ENCODE data around the gene DBH.
"Not testable (repeated sequence)": the region's sequence is repeated elsewhere in the genome, so short reads cannot be mapped to it uniquely, and the experiment has no call there.

Gene DBH

GRCh38 chr9:133622555-133622954 lies 13.6 kb upstream of the DBH start:
- no peak for DNase-seq (ENCODE audit: low read depth in 2 of 2)

- DNase-seq (ENCODE audit: low read depth in 2 of 2): not testable (repeated sequence)
These were observed 10.2 kb upstream of the DBH start for GRCh38 chr9:133626008-133626407.

DNA sequence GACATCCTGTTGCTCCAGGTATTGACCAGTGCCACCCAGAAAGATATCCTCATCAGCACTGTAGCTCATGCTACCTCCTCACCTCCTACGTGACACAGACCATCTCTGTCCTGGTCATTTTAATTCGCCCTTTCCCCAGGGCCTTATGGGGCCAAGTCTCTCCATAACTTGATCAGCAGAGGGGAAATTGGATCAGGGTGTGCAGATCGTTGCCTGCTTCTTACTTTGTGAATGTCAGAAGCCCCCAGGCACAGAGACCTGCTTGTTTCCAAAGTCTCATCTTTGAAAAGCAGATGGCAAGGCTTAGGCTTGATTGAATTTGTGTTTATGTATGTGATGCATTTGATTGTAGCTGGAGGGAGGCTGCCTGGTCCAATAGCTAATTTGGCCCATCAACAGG lies 8.8 kb upstream of the DBH start:
- DNase-seq (ENCODE audit: low read depth in 2 of 2): no peak

- DNase-seq (ENCODE audit: low read depth in 2 of 2): no peak
These were observed 7.4 kb upstream of the DBH start for GRCh38 chr9:133628766-133629165.

DNA sequence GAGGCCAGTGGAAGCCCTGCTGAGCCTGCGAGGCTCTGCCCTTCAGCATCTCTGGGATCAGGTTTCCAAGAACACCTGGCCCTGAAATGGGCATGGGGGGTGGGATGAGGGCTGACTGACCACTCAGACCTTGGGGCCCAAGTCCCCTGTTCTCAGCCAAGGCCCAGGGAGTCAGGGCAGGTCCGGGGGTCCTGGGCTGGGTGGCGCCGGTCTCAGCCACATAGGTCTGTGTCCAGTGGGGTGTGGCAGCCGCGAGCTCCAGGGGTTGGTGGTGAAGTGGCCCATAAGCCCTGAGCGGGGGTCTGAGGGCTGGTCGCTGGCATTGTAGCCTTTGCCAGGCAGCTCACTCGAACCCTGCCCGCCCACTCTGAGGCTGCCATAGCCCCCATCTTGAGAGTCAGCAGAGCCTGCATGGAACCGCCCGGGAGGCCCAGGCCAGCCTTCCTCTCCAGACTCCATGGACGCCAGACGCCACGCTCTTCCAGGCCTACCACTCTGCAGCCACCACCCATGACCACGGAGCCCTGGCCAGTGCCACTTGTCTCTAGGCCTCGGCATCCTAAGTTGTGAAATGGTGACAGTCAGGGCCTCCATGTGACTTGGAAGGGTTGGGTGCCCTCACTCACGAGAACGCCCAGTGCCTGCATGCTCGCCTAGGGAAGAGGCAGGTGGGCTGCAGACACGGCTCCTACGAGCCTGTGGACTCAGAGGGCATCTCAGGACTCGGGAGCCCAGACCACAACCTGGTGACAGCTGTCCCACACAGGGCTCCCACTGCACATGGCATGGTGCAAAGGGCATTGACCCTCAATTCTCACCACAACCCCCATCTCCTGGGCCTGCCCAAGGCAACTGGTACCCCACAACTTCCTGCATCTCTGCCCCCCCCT lies 6.7 kb upstream of the DBH start:
- no peak for DNase-seq (ENCODE audit: low read depth in 2 of 2)

- DNase-seq (ENCODE audit: low read depth in 2 of 2): no peak
These were observed 5.1 kb upstream of the DBH start for GRCh38 chr9:133631111-133631510.

DNA sequence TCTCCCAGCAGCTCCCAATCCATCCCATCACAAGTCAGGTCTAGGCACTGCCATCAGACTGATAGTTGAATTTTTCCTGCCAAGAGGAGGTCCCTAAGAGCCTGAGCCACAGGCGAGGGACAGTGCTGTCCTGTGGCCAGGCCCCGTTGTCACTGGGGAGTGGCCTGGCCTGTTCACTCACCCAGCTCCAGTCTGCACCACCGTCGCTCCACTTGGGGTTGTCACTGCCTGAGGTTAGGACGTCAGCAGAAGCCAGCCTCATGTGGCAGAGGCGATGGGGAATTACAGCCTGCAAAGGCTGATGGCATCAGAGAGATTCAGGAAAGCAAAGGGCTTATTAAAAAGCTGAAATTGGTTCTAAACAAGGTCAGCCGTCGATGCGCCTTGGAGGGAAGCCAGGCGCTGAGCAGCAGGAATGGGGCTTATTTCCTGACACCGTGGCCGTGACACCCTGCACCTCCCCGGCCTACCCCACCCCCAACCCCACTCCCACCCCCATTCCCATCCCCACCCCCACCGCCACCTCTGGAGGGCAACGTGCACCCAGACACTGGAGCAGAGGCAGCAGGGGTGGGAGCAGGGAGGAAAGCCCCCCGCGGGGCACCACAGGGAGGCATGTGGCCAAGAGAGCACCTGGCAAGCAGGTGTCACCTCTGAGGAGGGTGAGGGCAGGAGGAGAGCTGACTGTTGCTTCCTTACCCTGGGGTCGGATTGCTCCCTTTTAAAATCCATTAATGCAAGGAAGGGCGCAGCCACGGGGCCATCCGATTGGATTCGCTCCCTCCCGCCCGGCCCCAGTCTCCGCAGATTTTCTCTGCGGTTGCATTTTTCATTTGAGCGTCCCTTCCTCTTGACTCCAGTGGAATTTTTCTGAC lies 3.1 kb upstream of the DBH start:
- no peak for DNase-seq (ENCODE audit: low read depth in 2 of 2)

DNA sequence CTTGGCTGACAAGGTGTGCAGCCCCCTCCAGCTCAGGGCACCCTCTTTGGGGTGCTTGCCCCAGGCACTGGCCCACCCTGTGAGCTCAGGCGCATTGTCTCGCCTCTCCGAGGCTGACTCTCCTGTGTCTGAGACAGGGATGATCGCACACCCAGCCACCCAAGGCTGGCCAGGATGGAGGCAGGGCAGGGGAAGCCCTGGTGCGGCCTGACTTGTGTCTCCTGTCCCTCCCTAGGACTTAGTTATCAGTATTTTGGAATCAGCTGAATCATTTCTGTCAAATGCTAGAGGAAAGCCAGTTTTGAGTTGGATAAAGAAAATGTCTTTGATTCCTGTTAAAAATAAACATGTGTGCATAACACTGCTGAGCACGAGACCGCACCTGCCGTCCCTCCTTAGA lies 2.5 kb upstream of the DBH start:
- no peak for DNase-seq (ENCODE audit: low read depth in 2 of 2)

GRCh38 chr9:133634081-133634691 lies 2.0 kb upstream of the DBH start:
- DNase-seq (ENCODE audit: low read depth in 2 of 2): no peak

DNA sequence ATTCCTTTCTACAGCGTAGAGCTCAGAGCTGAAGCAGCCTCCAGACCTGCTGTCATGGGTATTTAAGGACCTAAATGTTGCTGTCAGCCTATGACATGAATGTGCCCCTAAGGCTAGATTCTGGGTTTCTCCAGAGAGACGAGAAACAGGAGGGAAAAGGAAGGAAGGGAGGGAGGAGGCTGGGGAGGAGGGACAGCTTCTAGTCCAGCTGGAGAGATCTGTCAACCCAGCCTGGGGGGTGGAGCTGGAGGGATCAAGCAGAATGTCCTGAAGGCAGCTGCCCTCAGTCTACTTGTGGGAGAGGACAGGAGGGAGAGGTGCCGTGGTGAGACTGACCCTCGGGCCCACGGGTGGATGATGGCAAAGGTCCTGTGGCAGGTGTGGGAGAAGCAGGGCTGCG lies 1.1 kb upstream of the DBH start:
- no peak for DNase-seq (ENCODE audit: low read depth in 2 of 2)

DNA sequence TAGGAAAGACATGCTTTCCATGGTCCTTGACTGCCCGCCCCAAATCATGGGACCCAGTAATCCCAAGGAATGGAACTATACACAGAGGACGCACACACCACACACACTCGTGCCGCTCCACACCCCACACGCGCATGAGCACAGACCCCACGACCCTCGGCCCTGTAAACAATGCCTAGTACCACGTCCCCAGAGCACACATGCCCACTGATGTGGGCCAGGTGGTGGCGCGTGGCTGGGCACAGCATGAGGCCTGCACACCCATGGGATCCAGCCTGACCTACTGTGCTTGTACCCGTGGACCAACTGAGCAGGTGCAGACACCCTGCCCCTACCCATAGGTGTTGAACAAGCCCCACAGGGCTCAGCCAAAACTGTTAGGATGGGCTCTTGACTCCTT lies 739 bp downstream of the DBH start:
- DNase-seq (ENCODE audit: low read depth in 2 of 2): no peak

GRCh38 chr9:133637451-133638055 lies 1.4 kb downstream of the DBH start:
- DNase-seq (ENCODE audit: low read depth in 2 of 2): no peak

DNA sequence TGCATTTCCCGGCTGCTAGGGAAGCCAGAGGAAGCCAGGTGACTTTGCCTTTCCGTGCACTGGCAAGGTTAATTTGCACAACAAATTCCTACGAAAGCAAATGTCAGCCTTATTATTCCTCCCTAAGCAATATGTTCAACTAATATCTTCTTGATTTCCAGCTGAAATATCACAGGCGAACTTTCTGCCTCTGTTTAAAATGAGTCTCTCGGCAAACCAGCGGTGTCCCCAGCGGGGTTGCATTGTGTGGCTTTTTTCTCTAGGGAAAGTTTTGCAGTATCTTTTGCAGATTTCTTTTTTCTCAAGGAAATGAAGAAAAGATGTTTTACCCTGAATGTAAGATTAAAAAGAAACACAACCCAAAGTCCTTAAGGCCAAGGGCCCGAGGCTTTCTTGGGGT lies 1.9 kb downstream of the DBH start:
- DNase-seq (ENCODE audit: low read depth in 2 of 2): no peak

DNA sequence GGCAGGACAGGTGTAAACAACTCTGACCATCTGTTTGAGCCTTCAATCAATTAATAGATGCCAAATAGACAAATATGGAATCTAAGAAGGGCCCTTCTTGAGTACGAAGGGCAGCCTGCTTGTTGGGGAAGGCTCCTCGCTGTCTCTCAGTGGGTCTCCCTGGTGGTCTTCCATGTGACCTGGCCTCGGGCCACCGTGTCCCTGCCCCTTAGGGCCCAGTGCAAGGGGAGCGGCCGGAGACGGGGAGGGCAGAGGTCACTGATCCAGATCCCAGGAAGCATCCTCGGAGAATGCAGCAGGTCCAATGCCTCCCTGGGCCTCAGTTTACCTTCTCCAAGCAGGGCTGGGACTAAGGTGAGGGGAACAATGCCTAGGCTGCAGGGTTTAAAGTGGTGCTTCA lies 2.5 kb downstream of the DBH start:
- no peak for DNase-seq (ENCODE audit: low read depth in 2 of 2)

GRCh38 chr9:133639613-133640012 lies 3.5 kb downstream of the DBH start:
- no peak for DNase-seq (ENCODE audit: low read depth in 2 of 2)

DNA sequence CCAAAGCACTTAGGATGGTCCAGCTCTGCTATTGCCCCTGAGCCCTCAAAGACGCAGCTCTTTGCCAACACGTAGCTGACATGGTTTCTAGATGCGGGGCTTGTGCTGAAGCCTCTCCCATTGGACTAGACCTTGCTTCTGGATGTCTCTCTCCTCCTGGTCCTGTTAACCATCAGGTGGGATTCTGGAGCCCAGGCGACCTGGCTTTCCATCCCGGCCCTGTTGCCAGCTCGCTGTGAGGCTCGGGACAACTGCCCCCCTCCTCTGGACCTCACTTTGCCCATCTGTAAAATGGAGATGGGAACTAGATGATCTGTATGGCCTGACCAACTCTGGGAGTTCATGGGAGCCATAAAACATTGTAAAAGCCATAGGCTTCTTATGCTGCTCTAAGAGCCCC lies 4.0 kb downstream of the DBH start:
- no peak for DNase-seq (ENCODE audit: low read depth in 2 of 2)

DNA sequence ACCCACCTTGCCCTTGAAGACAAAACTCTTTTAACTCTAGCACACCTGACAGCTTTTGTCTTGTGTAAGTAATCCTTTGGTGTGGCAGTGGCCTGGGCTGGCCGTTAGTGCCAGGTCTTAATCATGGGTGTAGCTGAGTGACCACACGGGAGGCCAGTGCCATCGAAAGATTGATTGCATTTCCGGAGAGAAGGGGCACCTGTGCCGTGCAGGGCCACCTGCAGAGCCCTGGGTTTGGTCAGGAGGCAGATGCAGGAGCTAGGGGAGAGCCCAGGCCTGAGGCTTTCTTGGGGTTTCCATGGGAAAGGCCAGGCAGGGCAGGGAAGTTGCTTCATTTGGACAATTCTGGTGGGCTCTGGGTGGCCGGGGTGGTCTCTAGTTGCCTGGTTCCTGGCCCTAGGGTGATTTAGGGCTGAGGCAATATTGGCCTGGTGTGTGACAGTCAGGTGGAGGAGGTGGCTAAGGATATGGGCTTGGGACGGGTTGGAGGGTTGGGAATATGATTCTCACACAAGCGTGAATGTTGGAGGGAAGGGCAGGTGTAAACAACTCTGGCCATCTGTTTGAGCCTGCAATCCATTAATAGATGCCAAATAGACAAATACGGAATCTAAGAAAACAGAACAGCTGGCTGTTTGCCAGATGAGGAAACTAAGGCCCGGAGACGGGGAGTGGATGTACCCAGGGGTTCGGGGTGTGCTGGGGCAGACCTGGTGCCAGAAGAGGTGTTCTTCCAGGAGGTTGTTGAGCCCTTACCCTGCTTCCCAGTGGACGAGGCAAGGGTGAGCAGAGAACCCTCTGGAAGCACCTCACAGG lies 4.6 kb downstream of the DBH start:
- DNase-seq (ENCODE audit: low read depth in 2 of 2): no peak

GRCh38 chr9:133641396-133641655 lies 5.2 kb downstream of the DBH start:
- DNase-seq (ENCODE audit: low read depth in 2 of 2): no peak

- DNase-seq (ENCODE audit: low read depth in 2 of 2): no peak
These were observed 5.9 kb downstream of the DBH start for GRCh38 chr9:133641861-133642595.

DNA sequence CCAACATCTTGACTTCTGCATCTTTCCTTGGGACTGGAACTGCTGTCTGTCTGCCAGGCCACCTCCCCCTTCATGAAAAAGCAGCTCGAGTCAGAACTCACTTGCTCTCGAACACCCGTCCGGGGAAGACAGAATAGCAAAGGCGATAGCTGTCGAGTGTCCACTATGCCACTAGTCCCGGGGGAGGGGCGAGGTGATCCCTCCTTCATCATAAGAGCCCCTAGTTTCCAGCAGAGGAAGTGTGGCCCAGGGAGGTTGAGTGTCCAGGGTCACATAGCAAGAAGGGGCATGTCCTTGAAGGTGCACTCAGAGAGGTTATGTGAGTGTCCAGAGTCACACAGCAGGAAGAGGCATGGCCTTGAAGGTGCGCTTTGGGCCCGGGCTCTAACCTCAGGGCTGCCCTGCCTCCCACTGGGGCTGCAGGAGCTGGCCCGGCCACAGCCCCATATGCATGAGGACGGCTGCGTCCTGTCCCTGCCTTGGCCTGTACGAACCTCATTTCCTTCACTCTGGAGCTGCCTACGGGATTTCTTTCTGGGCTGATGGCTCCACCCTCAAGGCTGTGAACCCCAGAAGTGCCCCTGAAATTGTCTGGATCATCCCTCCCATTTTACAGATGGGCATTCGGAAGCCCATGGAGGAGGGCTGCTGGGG lies 6.7 kb downstream of the DBH start:
- no peak for DNase-seq (ENCODE audit: low read depth in 2 of 2)

All from stimulated activated CD4-positive, alpha-beta T cell treated with anti-CD3 and anti-CD28 coated beads, Interleukin-4, amount 100 ng/mL, for 48 hours (primary cell).